WTC11 (cell line): Measurements from ENCODE around the gene IL4R. TPM values are rescaled to one million over a fixed set of nuclear protein-coding genes. Genes with fewer than 3 reads are reported as not detected.

ENCODE experiments used
- ATAC-seq: fragments of 200-7000 bp; cut with Tn5 transposase; 2 replicates; pipeline ENCODE4 v1.10.0; 2021; ENCODE audit warnings: mild to moderate bottlenecking, moderate library complexity
- CTCF ChIA-PET: fragments of 300-600 bp; sonication (Branson Sonifier 250); formaldehyde crosslinking; loops from one replicate; lab custom pipeline; 2021; ENCODE audit warnings: antibody characterized with exemption; lab: Charles Lee
- POLR2A ChIA-PET: fragments of 350-600 bp; sonication (Branson Sonifier 250); formaldehyde crosslinking; loops from one replicate; lab custom pipeline; 2021; ENCODE audit warnings: antibody characterized with exemption; lab: Charles Lee
- DNase-seq: peaks from one replicate; pipeline ENCODE4 v3.0.0; 2021; ENCODE audit warnings: low spot score
- H3K27ac Mint-ChIP-seq: 2 replicates; pipeline ENCODE4 v1.8.0; 2021; ENCODE audit warnings: mixed read lengths
- H3K27me3 Mint-ChIP-seq: 2 replicates; pipeline ENCODE4 v1.8.0; 2021; ENCODE audit warnings: low read depth, mild to moderate bottlenecking, moderate library complexity, mixed read lengths
- H3K36me3 Mint-ChIP-seq: 2 replicates; pipeline ENCODE4 v1.8.0; 2021; ENCODE audit warnings: mixed read lengths
- H3K4me1 Mint-ChIP-seq: 2 replicates; pipeline ENCODE4 v1.8.0; 2022; ENCODE audit warnings: mixed read lengths
- H3K4me3 Mint-ChIP-seq: 2 replicates; pipeline ENCODE4 v1.8.0; 2021; ENCODE audit warnings: mild to moderate bottlenecking, moderate library complexity, mixed read lengths
- H3K9me3 Mint-ChIP-seq: 2 replicates; pipeline ENCODE4 v1.8.0; 2021; ENCODE audit warnings: mixed read lengths
- CBFB ChIP-seq: sonication (generic); formaldehyde crosslinking; IDR thresholded peaks from 2 replicates; pipeline ENCODE4 v1.8.1; 2022; ENCODE audit warnings: mild to moderate bottlenecking, low read depth, missing genetic modification reagents
- E2F4 ChIP-seq: sonication (generic); formaldehyde crosslinking; IDR thresholded peaks from 2 replicates; pipeline ENCODE4 v1.8.1; 2022; ENCODE audit warnings: low read depth, mild to moderate bottlenecking, moderate library complexity, missing genetic modification reagents, borderline replicate concordance
- EMX1 ChIP-seq: fragments of 250-450 bp; sonication (Bioruptor Pico); IDR thresholded peaks from 2 replicates; pipeline ENCODE4 v1.8.0; 2021; ENCODE audit warnings: mild to moderate bottlenecking
- ESRRA ChIP-seq: sonication (generic); formaldehyde crosslinking; IDR thresholded peaks from 2 replicates; pipeline ENCODE4 v1.8.1; 2022; ENCODE audit warnings: mild to moderate bottlenecking, missing genetic modification reagents, borderline replicate concordance
- FOXP4 ChIP-seq: sonication (generic); formaldehyde crosslinking; IDR thresholded peaks from 2 replicates; pipeline ENCODE4 v1.8.0; 2022; ENCODE audit warnings: mild to moderate bottlenecking, missing genetic modification reagents
- GABPB1 ChIP-seq: sonication (generic); formaldehyde crosslinking; IDR thresholded peaks from 2 replicates; pipeline ENCODE4 v1.8.1; 2023; ENCODE audit warnings: mild to moderate bottlenecking, missing genetic modification reagents
- HMGXB4 ChIP-seq: sonication (generic); formaldehyde crosslinking; IDR thresholded peaks from 2 replicates; pipeline ENCODE4 v1.8.1; 2023; ENCODE audit warnings: mild to moderate bottlenecking, moderate library complexity, missing genetic modification reagents
- MYBL2 ChIP-seq: sonication (generic); formaldehyde crosslinking; IDR thresholded peaks from 2 replicates; pipeline ENCODE4 v1.8.1; 2023; ENCODE audit warnings: mild to moderate bottlenecking, moderate library complexity, missing genetic modification reagents
- NFE2L1 ChIP-seq: sonication (generic); formaldehyde crosslinking; IDR thresholded peaks from 2 replicates; pipeline ENCODE4 v1.8.1; 2023; ENCODE audit warnings: missing genetic modification reagents
- NR2C2 ChIP-seq: sonication (generic); formaldehyde crosslinking; IDR thresholded peaks from 2 replicates; pipeline ENCODE4 v1.8.0; 2022; ENCODE audit warnings: mild to moderate bottlenecking, missing genetic modification reagents
- SMAD3 ChIP-seq: sonication (generic); formaldehyde crosslinking; IDR thresholded peaks from 2 replicates; pipeline ENCODE4 v1.8.0; 2022; ENCODE audit warnings: missing genetic modification reagents, mild to moderate bottlenecking, borderline replicate concordance
- USF2 ChIP-seq: sonication (generic); formaldehyde crosslinking; IDR thresholded peaks from 2 replicates; pipeline ENCODE4 v1.8.1; 2023; ENCODE audit warnings: mild to moderate bottlenecking, missing genetic modification reagents, moderate library complexity
- ZBTB21 ChIP-seq: sonication (generic); formaldehyde crosslinking; IDR thresholded peaks from 2 replicates; pipeline ENCODE4 v1.8.1; 2023; ENCODE audit warnings: mild to moderate bottlenecking, missing genetic modification reagents, borderline replicate concordance
- ZNF263 ChIP-seq: sonication (generic); formaldehyde crosslinking; IDR thresholded peaks from 2 replicates; pipeline ENCODE4 v1.8.1; 2022; ENCODE audit warnings: low read depth, mild to moderate bottlenecking, moderate library complexity, missing genetic modification reagents
- ZNF281 ChIP-seq: sonication (generic); formaldehyde crosslinking; IDR thresholded peaks from 2 replicates; pipeline ENCODE4 v1.8.0; 2023; ENCODE audit warnings: mild to moderate bottlenecking, missing genetic modification reagents
- ZNF416 ChIP-seq: fragments of 250-450 bp; sonication (Bioruptor Pico); IDR thresholded peaks from 2 replicates; pipeline ENCODE4 v1.9.0; 2021; ENCODE audit warnings: mild to moderate bottlenecking, inconsistent platforms
- ZNF423 ChIP-seq: fragments of 250-450 bp; sonication (Bioruptor Pico); IDR thresholded peaks from 2 replicates; pipeline ENCODE4 v2.1.2; 2022; ENCODE audit warnings: mild to moderate bottlenecking, moderate library complexity
- ZNF425 ChIP-seq: fragments of 250-450 bp; sonication (Bioruptor Pico); conservative IDR thresholded peaks from 2 replicates; pipeline ENCODE4 v1.9.0; 2021; ENCODE audit warnings: mild to moderate bottlenecking
- ZNF512 ChIP-seq: sonication (generic); formaldehyde crosslinking; IDR thresholded peaks from 2 replicates; pipeline ENCODE4 v1.8.1; 2022; ENCODE audit warnings: missing genetic modification reagents, borderline replicate concordance
- ZNF671 ChIP-seq: fragments of 250-450 bp; sonication (Bioruptor Pico); IDR thresholded peaks from 2 replicates; pipeline ENCODE4 v1.8.0; 2021; ENCODE audit warnings: mild to moderate bottlenecking
- total RNA-seq: library from RNA; stranded (reverse); gene quantifications from 3 replicates; pipeline ENCODE4 v1.2.3, GENCODE V29; 2021

Gene IL4R
- total RNA-seq, 1 experiment from 2014 or later, result 28.7 TPM

GRCh38 chr16:27406511-27407128 lies 92.8 kb downstream of the IL4R start (continued):
- TF ChIP-seq ZNF281 (CRISPR knock-in tag), result no peak
- no peak for TF ChIP-seq E2F4
- TF ChIP-seq ZNF416 (CRISPR knock-in tag), result no peak
- no peak for TF ChIP-seq FOXP4 (CRISPR knock-in tag)
- no peak for TF ChIP-seq ESRRA (CRISPR knock-in tag)
- TF ChIP-seq ZNF263 (CRISPR knock-in tag), result no peak
- no peak for TF ChIP-seq NFE2L1 (CRISPR knock-in tag)
- no peak for TF ChIP-seq GABPB1 (CRISPR knock-in tag)
- TF ChIP-seq ZNF425 (CRISPR knock-in tag), result no peak
- TF ChIP-seq SMAD3 (CRISPR knock-in tag), result no peak
- no peak for TF ChIP-seq CBFB
- no peak for TF ChIP-seq USF2 (CRISPR knock-in tag)
- TF ChIP-seq, all 79 proteins: peak for 0

GRCh38 chr16:27407133-27407532 lies 93.4 kb downstream of the IL4R start:
- POLR2A ChIA-PET, result no interaction called here
- H3K4me1 Mint-ChIP-seq, result peaks cover 26% of the 10 kb centered on the region
- TF ChIP-seq EMX1 (CRISPR knock-in tag), result no peak
- TF ChIP-seq, all 79 proteins: peak for 0
- Mint-ChIP-seq H3K27ac (no peak overlapping the region; the same call in 1 of the 2 replicates), H3K4me3 (no peak overlapping the region), H3K9me3 (peaks cover 6% of the 10 kb centered on the region), H3K36me3 (peaks cover 3% of the 10 kb centered on the region; the same call in 1 of the 2 replicates), H3K27me3 (no peaks in the 10 kb centered on the region)
- CTCF ChIA-PET, result interaction anchor here (1.4 to 1.8 kb wide), 2 partner anchors 226 to 228 kb away, joined by 5 to 10 read pairs; no protein-coding TSS in a partner anchor
- ATAC-seq, result no peak
- no peak for DNase-seq

GRCh38 chr16:27408012-27408601 lies 94.3 kb downstream of the IL4R start:
- Mint-ChIP-seq H3K27ac (no peak overlapping the region), H3K4me3 (no peak overlapping the region), H3K4me1 (peaks cover 23% of the 10 kb centered on the region), H3K36me3 (peaks cover 9% of the 10 kb centered on the region), H3K27me3 (no peaks in the 10 kb centered on the region), H3K9me3 (peaks cover 16% of the 10 kb centered on the region)
- POLR2A ChIA-PET, result no interaction called here
- DNase-seq (no peak), ATAC-seq (no peak)
- CTCF ChIA-PET, result interaction anchor here (1.1 to 1.4 kb wide), 2 partner anchors 227 to 229 kb away, joined by 4 to 5 read pairs; no protein-coding TSS in a partner anchor
- no peak for TF ChIP-seq CBFB
- no peak for TF ChIP-seq NR2C2 (CRISPR knock-in tag)
- no peak for TF ChIP-seq ZNF671 (CRISPR knock-in tag)
- no peak for TF ChIP-seq ZNF423
- no peak for TF ChIP-seq HMGXB4
- TF ChIP-seq MYBL2 (CRISPR knock-in tag), result no peak
- no peak for TF ChIP-seq ZBTB21 (CRISPR knock-in tag)
- TF ChIP-seq ZNF512 (CRISPR knock-in tag), result no peak
